Colonic mucosa (tissue), 4 donors: ENCODE measurements around the gene CMTM2. TPM values are rescaled to one million over a fixed set of nuclear protein-coding genes. Genes with fewer than 3 reads are reported as not detected.

ENCODE experiments used
- DNase-seq: peaks from one replicate; pipeline ENCODE4 v3.0.0-alpha.2; 2020
- H3K27ac ChIP-seq: fragments of 200-600 bp; one replicate; pipeline ENCODE4 v1.8.0; 2021
- H3K27me3 ChIP-seq: fragments of 200-600 bp; one replicate; pipeline ENCODE4 v1.8.0; 2021
- H3K36me3 ChIP-seq: fragments of 200-600 bp; one replicate; pipeline ENCODE4 v1.8.0; 2021
- H3K4me1 ChIP-seq: fragments of 200-600 bp; one replicate; pipeline ENCODE4 v1.8.0; 2021; ENCODE audit warnings: mild to moderate bottlenecking
- H3K4me3 ChIP-seq: fragments of 200-600 bp; one replicate; pipeline ENCODE4 v1.8.0; 2021
- H3K9ac ChIP-seq, 2 donors: one replicate each; pipeline ENCODE4 v1.7.0; 2013; ENCODE audit warnings: control low read depth in 2 of 2, low read depth in 2 of 2, low read length in 2 of 2
- H3K9me3 ChIP-seq: fragments of 200-600 bp; one replicate; pipeline ENCODE4 v1.8.0; 2021
- intact Hi-C: fragments of 100-400 bp; cut with DNase I; formaldehyde crosslinking; loops from one replicate; pipeline ENCODE4 v1.14.1; 2022
- total RNA-seq, 2 donors: library from RNA; stranded (reverse); fragmentation: NEBNext Ultra II Directional in 1 of 2; extraction: Animal tissue kit (Norgen Biotek cat#: 25700) in 1 of 2; gene quantifications; one replicate each; pipeline ENCODE4 v1.2.1, GENCODE V29; 2021
- TF ChIP-seq, protein P1 (sequence below): fragments of 200-600 bp; IDR thresholded peaks from one replicate; pipeline ENCODE4 v1.8.0; 2022; ENCODE audit warnings: antibody characterized with exemption, mild to moderate bottlenecking
- donor health status: healthy.
- donor health status: DM: no; HTN: no; CAD: no.
- donor health status: DM: no; HTN: no; CAD: no.

CMTM2 gene
- total RNA-seq, 2 donors from 2014 or later, result not detected

DNA sequence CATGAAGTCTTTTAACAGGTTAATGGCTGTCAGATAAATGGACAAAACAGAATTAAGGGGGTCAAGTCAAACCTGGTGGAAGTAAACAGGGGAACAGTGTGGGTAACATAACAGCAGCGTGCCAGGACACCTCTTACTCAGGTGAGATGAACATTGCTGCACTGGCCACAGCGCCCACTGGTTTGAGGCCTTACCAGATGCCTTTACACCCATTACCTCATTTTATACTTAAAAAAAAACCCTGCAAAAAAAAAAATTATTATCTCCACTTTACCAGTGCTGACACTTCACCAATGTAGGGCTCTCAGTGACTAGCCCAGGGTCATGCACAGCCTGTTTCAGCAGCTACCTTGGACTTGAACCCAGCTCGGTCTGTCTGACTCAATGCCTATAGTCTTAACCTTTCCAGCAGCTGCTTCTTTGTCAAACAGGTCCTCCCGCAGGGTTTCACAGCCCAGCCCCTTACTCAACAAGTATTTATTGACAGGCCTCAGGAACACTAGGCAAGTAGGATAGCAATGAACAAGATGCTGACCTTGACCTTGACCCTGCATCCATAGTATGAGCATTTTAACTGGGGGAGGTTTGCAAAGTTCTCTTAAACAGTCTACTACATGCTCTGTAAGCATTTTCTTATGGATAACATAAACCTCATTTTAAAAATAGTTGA, 55.4 kb downstream of the CMTM2 start:
- intact Hi-C loops, result no loop called here
- no peaks in the 10 kb centered on the region for H3K27me3 ChIP-seq
- TF ChIP-seq, protein P1, sequence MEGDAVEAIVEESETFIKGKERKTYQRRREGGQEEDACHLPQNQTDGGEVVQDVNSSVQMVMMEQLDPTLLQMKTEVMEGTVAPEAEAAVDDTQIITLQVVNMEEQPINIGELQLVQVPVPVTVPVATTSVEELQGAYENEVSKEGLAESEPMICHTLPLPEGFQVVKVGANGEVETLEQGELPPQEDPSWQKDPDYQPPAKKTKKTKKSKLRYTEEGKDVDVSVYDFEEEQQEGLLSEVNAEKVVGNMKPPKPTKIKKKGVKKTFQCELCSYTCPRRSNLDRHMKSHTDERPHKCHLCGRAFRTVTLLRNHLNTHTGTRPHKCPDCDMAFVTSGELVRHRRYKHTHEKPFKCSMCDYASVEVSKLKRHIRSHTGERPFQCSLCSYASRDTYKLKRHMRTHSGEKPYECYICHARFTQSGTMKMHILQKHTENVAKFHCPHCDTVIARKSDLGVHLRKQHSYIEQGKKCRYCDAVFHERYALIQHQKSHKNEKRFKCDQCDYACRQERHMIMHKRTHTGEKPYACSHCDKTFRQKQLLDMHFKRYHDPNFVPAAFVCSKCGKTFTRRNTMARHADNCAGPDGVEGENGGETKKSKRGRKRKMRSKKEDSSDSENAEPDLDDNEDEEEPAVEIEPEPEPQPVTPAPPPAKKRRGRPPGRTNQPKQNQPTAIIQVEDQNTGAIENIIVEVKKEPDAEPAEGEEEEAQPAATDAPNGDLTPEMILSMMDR, result no peak
- DNase-seq, result no peak
- no peak overlapping the region for H3K27ac ChIP-seq
- no peaks in the 10 kb centered on the region for H3K9me3 ChIP-seq
- H3K9ac ChIP-seq, result no peak overlapping the region
- H3K4me1 ChIP-seq, result no peaks in the 10 kb centered on the region
- no peaks in the 10 kb centered on the region for H3K36me3 ChIP-seq
- H3K4me3 ChIP-seq, result no peak overlapping the region

DNA sequence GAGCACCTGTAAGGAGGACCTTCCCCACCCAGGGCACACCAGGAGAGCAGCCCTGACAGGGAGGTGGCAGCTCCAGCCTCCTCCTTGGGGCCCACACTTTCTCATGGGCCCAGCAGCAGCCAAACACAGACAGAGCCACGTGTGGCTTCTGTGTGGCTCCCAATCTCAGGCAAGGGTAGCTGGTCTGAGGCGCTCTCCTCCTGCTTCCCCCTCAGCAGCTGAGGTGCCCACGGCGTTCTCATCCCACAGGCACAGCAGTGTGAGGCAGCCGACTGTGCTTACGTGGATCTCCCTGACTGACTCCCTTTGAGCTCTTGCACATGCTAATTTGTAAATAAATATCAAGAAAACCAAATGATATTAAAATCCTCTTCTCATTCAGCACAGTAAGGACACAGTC, 56.1 kb downstream of the CMTM2 start:
- intact Hi-C loops, result no loop called here
- DNase-seq, result no peak
- Histone ChIP-seq H3K27ac (no peak overlapping the region), H3K9me3 (no peaks in the 10 kb centered on the region), H3K27me3 (no peaks in the 10 kb centered on the region), H3K9ac (no peak overlapping the region), H3K36me3 (no peaks in the 10 kb centered on the region), H3K4me3 (no peak overlapping the region), H3K4me1 (no peaks in the 10 kb centered on the region)
- TF ChIP-seq, protein P1, result no peak

DNA sequence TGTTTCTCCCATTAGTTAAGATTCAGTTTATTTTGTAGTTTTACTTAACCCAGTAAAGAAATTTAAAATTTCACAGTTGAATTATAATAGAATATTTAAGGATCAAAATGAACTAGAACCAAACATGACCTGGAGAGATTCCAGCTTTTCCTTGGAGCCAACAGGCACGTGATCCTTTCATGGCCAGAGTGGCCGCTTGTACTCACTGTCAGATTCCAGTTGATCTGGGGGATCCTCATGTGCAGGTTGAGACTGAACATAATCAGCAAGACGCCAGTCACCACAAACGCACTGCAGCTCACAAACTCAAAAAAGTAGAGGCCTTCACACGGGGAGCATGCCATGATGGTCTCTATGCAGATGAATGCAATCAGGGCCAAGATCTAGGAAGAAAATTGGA, 56.9 kb downstream of the CMTM2 start:
- no peaks in the 10 kb centered on the region for H3K9me3 ChIP-seq
- H3K4me1 ChIP-seq, result no peaks in the 10 kb centered on the region
- H3K9ac ChIP-seq, result no peak overlapping the region
- no peak for DNase-seq
- no peaks in the 10 kb centered on the region for H3K36me3 ChIP-seq
- no peak overlapping the region for H3K4me3 ChIP-seq
- intact Hi-C loops, result no loop called here
- no peaks in the 10 kb centered on the region for H3K27me3 ChIP-seq
- TF ChIP-seq, protein P1, result no peak
- no peak overlapping the region for H3K27ac ChIP-seq

DNA sequence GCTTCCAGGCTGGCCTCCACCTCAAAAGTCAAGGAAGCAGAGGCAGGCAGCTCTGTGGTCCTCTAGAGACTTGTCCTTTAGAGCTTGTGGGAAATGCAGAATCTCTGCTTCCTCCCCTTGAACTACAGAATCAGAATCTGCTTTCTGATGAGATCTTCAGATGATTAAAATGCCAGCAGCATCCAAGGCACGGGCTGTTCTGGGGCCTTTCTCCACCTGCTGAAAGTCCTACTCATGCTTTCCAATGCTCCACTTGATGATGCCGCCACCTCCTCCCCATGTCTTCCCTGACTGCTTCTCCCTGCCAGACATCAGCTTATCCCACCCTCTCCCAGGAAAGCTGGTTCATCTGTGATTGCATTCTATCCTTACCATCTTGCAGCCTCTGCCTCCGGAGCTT, 58.5 kb downstream of the CMTM2 start:
- Histone ChIP-seq H3K4me1 (no peaks in the 10 kb centered on the region), H3K9me3 (no peaks in the 10 kb centered on the region), H3K27ac (no peak overlapping the region), H3K27me3 (no peaks in the 10 kb centered on the region), H3K4me3 (no peak overlapping the region), H3K36me3 (no peaks in the 10 kb centered on the region), H3K9ac (no peak overlapping the region)
- intact Hi-C loops, result no loop called here
- no peak for DNase-seq
- TF ChIP-seq, protein P1, result no peak

Other genes starting within 250 kb of the CMTM2 start
- 10 to 100 TPM in 1 of 2 donors, 1 to 10 TPM in 1; 4.4 to 15.2 TPM for gene CDH5, start 212.8 kb upstream of the CMTM2 start, total RNA-seq
- under 1 TPM in 1 of 2 donors, not detected in 1; 0.32 TPM for gene BEAN1, start 152.2 kb upstream of the CMTM2 start, total RNA-seq
- gene TK2, start 29.3 kb upstream of the CMTM2 start, total RNA-seq, result 10 to 100 TPM; 11.9 to 17.0 TPM
- gene CKLF, start 26.9 kb upstream of the CMTM2 start, total RNA-seq, result 10 to 100 TPM; 41.5 to 58.4 TPM
- 1 to 10 TPM; 5.1 to 9.4 TPM for gene CMTM1, start 13.0 kb upstream of the CMTM2 start, total RNA-seq
- gene CMTM3, start 25.2 kb downstream of the CMTM2 start, total RNA-seq, result 1 to 10 TPM; 4.0 to 7.9 TPM
- 100 to 1,000 TPM; 150 to 212 TPM for gene CMTM4, start 117.3 kb downstream of the CMTM2 start, total RNA-seq
- 100 to 1,000 TPM; 138 to 162 TPM for gene DYNC1LI2, start 172.1 kb downstream of the CMTM2 start, total RNA-seq
- under 1 TPM in 1 of 2 donors, not detected in 1; 0.22 TPM for gene TERB1, start 222.1 kb downstream of the CMTM2 start, total RNA-seq